ENCODE results near the gene OR6N1.

OR6N1 gene

GRCh38 chr1:158724442-158724841 lies 47.6 kb downstream of the OR6N1 start:
- no peak for TF ChIP-seq ZFX (IDR thresholded peaks at IDR 0.05; ENCODE audit: borderline replicate concordance)
- TF ChIP-seq CTCF (IDR thresholded peaks at IDR 0.05) = no peak
- H3K27ac ChIP-seq = no peak overlapping the region

- no peak within 1 kb of the TSS for H3K27ac ChIP-seq
- TF ChIP-seq ZFX (IDR thresholded peaks at IDR 0.05; ENCODE audit: borderline replicate concordance) (no peak), CTCF (IDR thresholded peaks at IDR 0.05) (no peak)
These were observed 51.4 kb downstream of the OR6N1 start, which contains the start of gene OR6K3 for GRCh38 chr1:158720620-158721019. TSS of gene OR6K3 (minus strand) at chr1:158720720. CDS start at chr1:158718115, 2,605 bp downstream.

- no peak overlapping the region for H3K27ac ChIP-seq
These were observed 52.3 kb downstream of the OR6N1 start for GRCh38 chr1:158719664-158720063.

GRCh38 chr1:158717344-158717743 lies 54.7 kb downstream of the OR6N1 start:
- no peak overlapping the region for H3K27ac ChIP-seq
- TF ChIP-seq ZFX (IDR thresholded peaks at IDR 0.05; ENCODE audit: borderline replicate concordance) (no peak), CTCF (IDR thresholded peaks at IDR 0.05) (no peak)

More at GRCh38 chr1:158719664-158720063, 52.3 kb downstream of the OR6N1 start:
- no peak for TF ChIP-seq CTCF (IDR thresholded peaks at IDR 0.05)
- no peak for TF ChIP-seq ZFX (IDR thresholded peaks at IDR 0.05; ENCODE audit: borderline replicate concordance)

GRCh38 chr1:158716335-158716734 lies 55.7 kb downstream of the OR6N1 start:
- no peak overlapping the region for H3K27ac ChIP-seq
- TF ChIP-seq CTCF (IDR thresholded peaks at IDR 0.05) = no peak
- TF ChIP-seq ZFX (IDR thresholded peaks at IDR 0.05; ENCODE audit: borderline replicate concordance) = no peak

GRCh38 chr1:158714754-158715153 lies 57.2 kb downstream of the OR6N1 start:
- H3K27ac ChIP-seq = no peak overlapping the region
- no peak for TF ChIP-seq CTCF (IDR thresholded peaks at IDR 0.05)
- no peak for TF ChIP-seq ZFX (IDR thresholded peaks at IDR 0.05; ENCODE audit: borderline replicate concordance)

Measured in 22Rv1 (cell line).